K562 (cell line): ENCODE results near the gene ZBTB32. TPM values are rescaled to one million over a fixed set of nuclear protein-coding genes. Genes with fewer than 3 reads are reported as not detected.
"Not testable (repeated sequence)": the region's sequence is repeated elsewhere in the genome, so short reads cannot be mapped to it uniquely, and the experiment has no call there.

ENCODE experiments used
- ATAC-seq: fragments of 200-7000 bp; cut with Tn5 transposase; 3 replicates; pipeline ENCODE4 v1.9.1; 2020; ENCODE audit warnings: moderate library complexity
- BruUV-seq: library from RNA; stranded (reverse); fragments of 400-500 nt; replicated peaks from 2 replicates; lab custom pipeline; 2021; lab: Mats Ljungman, UMichigan
- CTCF ChIA-PET: fragments of 300-600 bp; formaldehyde crosslinking; extraction: SDS; loops from one replicate; lab custom pipeline; 2021; ENCODE audit warnings: low intra/inter-chr PET ratio; lab: Yijun Ruan, JAX
- POLR2A ChIA-PET: fragments of 300-600, 350-650 bp; sonication (Branson Sonifier 250); formaldehyde crosslinking; extraction: SDS; loops from one replicate; lab custom pipeline; 2021; ENCODE audit warnings: antibody characterized with exemption, inconsistent platforms; lab: Yijun Ruan, JAX
- DNase-seq, 4 experiments: peaks; one replicate each; pipeline versions ENCODE4 v3.0.0 to v3.0.0-alpha.2; 2011 to 2018; ENCODE audit warnings: low spot score in 3 of 4, mixed read lengths in 3 of 4; ENCODE audit errors: extremely low read depth in 1 of 4
- FAIRE-seq: peaks from 2 replicates; lab custom pipeline; 2011; peaks lifted over from hg19 to GRCh38; lab: Jason Lieb, UNC
- H2AFZ ChIP-seq: 2 replicates; pipeline ENCODE4 v1.6.0; 2011; ENCODE audit warnings: low read depth, low read length, control low read depth, inconsistent platforms
- H3K27ac ChIP-seq: fragments of 200-600 bp; 3 replicates; pipeline ENCODE4 v1.8.0; 2011; ENCODE audit warnings: low read depth, mild to moderate bottlenecking, control low read depth, inconsistent platforms, low read length, moderate library complexity, mixed read lengths; ENCODE audit errors: extremely low read depth
- H3K27me3 ChIP-seq, 2 experiments: fragments of 300-600 bp in 1 of 2; 2 replicates in 1 of 2; 3 replicates in 1 of 2; pipeline versions ENCODE4 v1.6.0 to v1.8.0; 2011; ENCODE audit warnings: inconsistent platforms in 2 of 2, low read length in 2 of 2, mild to moderate bottlenecking in 1 of 2, mixed read lengths in 1 of 2, moderate library complexity in 1 of 2; ENCODE audit not compliant: control insufficient read depth in 2 of 2, insufficient read depth in 2 of 2
- H3K36me3 ChIP-seq: fragments of 300-600 bp; 3 replicates; pipeline ENCODE4 v1.8.0; 2011; ENCODE audit warnings: mild to moderate bottlenecking, low read length, inconsistent platforms; ENCODE audit not compliant: control insufficient read depth, insufficient read depth
- H3K4me1 ChIP-seq, 2 experiments: fragments of 200-600 bp in 1 of 2; replicated peaks in 1 of 2; 2 replicates in 1 of 2; 3 replicates in 1 of 2; pipeline versions ENCODE4 v1.5.1 to v1.8.0; 2011; ENCODE audit warnings: inconsistent platforms in 2 of 2, low read length in 2 of 2, mild to moderate bottlenecking in 1 of 2, mixed read lengths in 1 of 2, moderate library complexity in 1 of 2; ENCODE audit not compliant: control insufficient read depth in 2 of 2, insufficient read depth in 2 of 2
- H3K4me2 ChIP-seq: 2 replicates; pipeline ENCODE4 v1.6.1; 2011; ENCODE audit warnings: low read length, control low read depth, inconsistent platforms, mixed read lengths; ENCODE audit not compliant: insufficient read depth
- H3K4me3 ChIP-seq: fragments of 200-600 bp; sonication (generic), shearing (Covaris generic); 2 replicates; pipeline ENCODE4 v1.5.1; 2016; ENCODE audit warnings: control low read depth, inconsistent platforms
- H3K79me2 ChIP-seq: fragments of 200-600 bp; 3 replicates; pipeline ENCODE4 v1.8.0; 2011; ENCODE audit warnings: low read length, inconsistent platforms; ENCODE audit not compliant: control insufficient read depth, insufficient read depth
- H3K9ac ChIP-seq, 2 experiments: 2 replicates each; pipeline versions ENCODE4 v1.6.0 to v1.6.1; 2011; ENCODE audit warnings: low read depth in 2 of 2, low read length in 2 of 2, control low read depth in 1 of 2, inconsistent platforms in 1 of 2, mild to moderate bottlenecking in 1 of 2, mixed read lengths in 1 of 2; ENCODE audit not compliant: insufficient read depth in 1 of 2
- H3K9me1 ChIP-seq: one replicate; pipeline ENCODE4 v1.6.0; 2011; ENCODE audit warnings: inconsistent platforms, mild to moderate bottlenecking, low read length, moderate library complexity; ENCODE audit not compliant: control insufficient read depth, insufficient read depth
- H3K9me3 ChIP-seq: replicated peaks from 2 replicates; pipeline ENCODE4 v1.5.1; 2011; ENCODE audit warnings: low read depth, low read length, inconsistent platforms; ENCODE audit not compliant: control insufficient read depth, insufficient read depth
- H4K20me1 ChIP-seq: replicated peaks from 2 replicates; pipeline ENCODE4 v1.6.1; 2011; ENCODE audit warnings: low read length, inconsistent platforms, mixed read lengths; ENCODE audit not compliant: control insufficient read depth, insufficient read depth
- ZNF395 ChIP-seq: fragments of 200-800 bp; sonication (Bioruptor generic); IDR thresholded peaks from 2 replicates; pipeline ENCODE4 v1.6.1; 2017; ENCODE audit warnings: missing genetic modification characterization, missing compliant biosample characterization
- ZNF699 ChIP-seq: fragments of 250-450 bp; sonication (Bioruptor Pico); IDR thresholded peaks from 2 replicates; pipeline ENCODE4 v1.8.0; 2021; ENCODE audit warnings: mild to moderate bottlenecking, moderate library complexity; ENCODE audit not compliant: insufficient replicate concordance
- WGBS: fragments of 100-300 bp; shearing (Covaris generic); methylation state at CpG from one replicate; pipeline ENCODE4 v1.1.6; 2016; ENCODE audit warnings: low coverage, mixed read lengths; ENCODE audit not compliant: insufficient coverage; ENCODE audit errors: missing lambda C conversion rate; 5-methylcytosine and 5-hydroxymethylcytosine counted together
- in situ Hi-C: fragments of 300-500 bp; cut with MboI; formaldehyde crosslinking; loops from 4 replicates; pipeline ENCODE4 v1.15.0; 2018; ENCODE audit warnings: inconsistent platforms, mixed read lengths
- intact Hi-C: fragments of 100-400 bp; cut with micrococcal nuclease; formaldehyde crosslinking; loops from 2 replicates; pipeline ENCODE4 v1.14.2; 2022
- polyA plus RNA-seq, 8 experiments: library from polyadenylated mRNA; depleted of rRNA in 4 of 8; stranded (reverse) in 5 of 8; unstranded in 3 of 8; fragments of >200 nt; fragmentation: Nextera tagmentation in 2 of 8; fragmentation: Illumina TruSeq in 1 of 8; extraction: Ambion mirVana in 2 of 8; extraction: Trizol in 1 of 8; gene quantifications; 2 replicates each; pipeline versions ENCODE4 v1.2.1 to v1.2.3, GENCODE V29; 2011 to 2014; ENCODE audit warnings: inconsistent platforms in 1 of 8, missing spikeins in 1 of 8
- total RNA-seq, 7 experiments: library from RNA; depleted of rRNA in 6 of 7; stranded (reverse); fragments of >200 nt in 6 of 7; fragmentation: Illumina TruSeq in 2 of 7; extraction: Trizol in 2 of 7; gene quantifications; 2 replicates each; pipeline versions ENCODE4 v1.2.1 to v1.2.3, GENCODE V29; 2011 to 2021; ENCODE audit warnings: low replicate concordance in 1 of 7

Gene ZBTB32
- total and polyA plus RNA-seq, 9 of the 15 experiments (the other 6 are each of a cell fraction or from before 2014, with no cell fraction given): 0.20 TPM; not detected in 8

GRCh38 chr19:35723671-35724070 is 19.3 kb downstream of the ZBTB32 start (continued):
- no peak for TF ChIP-seq ZNF395 (CRISPR knock-in tag)
- TF ChIP-seq ZNF699 (CRISPR knock-in tag): no peak
- TF ChIP-seq, all 486 proteins: peak for 0

GRCh38 chr19:35724132-35724531 is 19.8 kb downstream of the ZBTB32 start:
- ATAC-seq, in situ Hi-C loops, intact Hi-C loops, H3K4me3 ChIP-seq, H3K9me3 ChIP-seq, H3K9ac ChIP-seq, H4K20me1 ChIP-seq, DNase-seq, CTCF ChIA-PET, H2AFZ ChIP-seq, H3K27ac ChIP-seq, FAIRE-seq, H3K4me2 ChIP-seq, H3K27me3 ChIP-seq, H3K9me1 ChIP-seq, BruUV-seq: not testable (repeated sequence)
- H3K4me1 ChIP-seq: peaks cover 3 to 23% of the 10 kb centered on the region in 2 experiments
- H3K36me3 ChIP-seq: peaks cover 94% of the 10 kb centered on the region; the same call in 2 of the 3 replicates
- POLR2A ChIA-PET: interaction anchor here (0.6 to 3.2 kb wide), 4 partner anchors 13 to 63 kb away, joined by 3 to 19 read pairs (median 8); partner anchors contain the start of genes PSENEN and U2AF1L4
- WGBS: 95% methylated on average over 7 of the region's 7 CpGs
- H3K79me2 ChIP-seq: peaks cover 21% of the 10 kb centered on the region
